Suprapubic skin (tissue), 4 donors: ENCODE measurements around the gene GRIK3. TPM values are rescaled to one million over a fixed set of nuclear protein-coding genes. Genes with fewer than 3 reads are reported as not detected.

Experiments
- DNase-seq, 2 donors: peaks; one replicate each; pipeline ENCODE4 v3.0.0-alpha.2; 2019; ENCODE audit warnings: low spot score in 2 of 2
- H3K27ac ChIP-seq: fragments of 200-600 bp; sonication (generic); one replicate; pipeline ENCODE4 v1.5.1; 2019
- H3K27me3 ChIP-seq: fragments of 200-600 bp; sonication (generic); one replicate; pipeline ENCODE4 v1.5.1; 2019
- H3K36me3 ChIP-seq: fragments of 200-600 bp; sonication (generic); one replicate; pipeline ENCODE4 v1.5.1; 2019
- H3K4me1 ChIP-seq: fragments of 200-600 bp; sonication (generic); one replicate; pipeline ENCODE4 v1.5.1; 2019
- H3K4me3 ChIP-seq: fragments of 200-600 bp; sonication (generic); one replicate; pipeline ENCODE4 v1.5.1; 2019; ENCODE audit warnings: mild to moderate bottlenecking
- H3K9me3 ChIP-seq: fragments of 200-600 bp; sonication (generic); one replicate; pipeline ENCODE4 v1.5.1; 2019
- EP300 ChIP-seq: sonication (generic); formaldehyde crosslinking; IDR thresholded peaks from one replicate; pipeline ENCODE4 v1.6.1; 2017; ENCODE audit warnings: antibody characterized with exemption
- POLR2A ChIP-seq, 2 donors: fragments of 450-650 bp; IDR thresholded peaks; one replicate each; pipeline ENCODE4 v1.6.1; 2017; ENCODE audit warnings: antibody characterized with exemption in 2 of 2, mild to moderate bottlenecking in 2 of 2, moderate library complexity in 2 of 2
- POLR2AphosphoS5 ChIP-seq, 3 donors: sonication (generic); formaldehyde crosslinking; IDR thresholded peaks; one replicate each; pipeline ENCODE4 v1.6.1; 2017; ENCODE audit warnings: antibody characterized with exemption in 3 of 3
- WGBS: methylation state at CpG from one replicate; pipeline ENCODE4 v1.1.5; 2018; 5-methylcytosine and 5-hydroxymethylcytosine counted together
- total RNA-seq, 4 donors: library from RNA; depleted of rRNA; stranded (reverse); fragments of >200 nt; gene quantifications; one replicate each; pipeline ENCODE4 v1.1.0, GENCODE V29; 2016
- TF ChIP-seq, protein P1 (sequence below), 2 donors: fragments of 200-600 bp in 1 of 2; fragments of 450-650 bp in 1 of 2; sonication (generic) in 1 of 2; IDR thresholded peaks; one replicate each; pipeline ENCODE4 v1.5.1; 2016 to 2019; ENCODE audit warnings: antibody characterized with exemption in 2 of 2, mild to moderate bottlenecking in 1 of 2, moderate library complexity in 1 of 2

GRIK3 gene
- total RNA-seq, 4 donors from 2014 or later: 0.18 to 0.64 (median 0.37) TPM

DNA sequence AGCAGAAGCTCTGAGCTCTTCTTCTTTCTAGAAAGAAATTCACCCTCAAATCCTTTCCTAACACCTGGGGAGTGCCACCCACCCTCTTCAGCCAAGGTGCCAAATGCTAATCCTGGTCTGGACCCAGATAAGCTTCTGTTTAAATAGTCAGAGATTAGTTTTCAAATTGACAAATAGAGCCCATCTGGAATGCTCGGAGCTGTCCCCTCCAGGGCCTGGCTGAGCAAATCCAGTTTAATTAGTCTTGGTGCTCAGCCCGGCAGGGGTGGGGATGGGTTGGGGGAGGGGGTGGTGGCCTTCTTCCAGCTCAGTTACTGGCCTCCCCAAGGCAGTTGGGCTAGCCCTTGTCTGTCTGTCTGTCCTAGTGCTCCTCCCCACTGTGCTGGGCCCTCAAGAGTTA lies 269.5 kb downstream of the GRIK3 start:
- Histone ChIP-seq H3K4me1 (no peaks in the 10 kb centered on the region), H3K36me3 (no peaks in the 10 kb centered on the region), H3K9me3 (no peaks in the 10 kb centered on the region), H3K27ac (no peak overlapping the region), H3K4me3 (no peak overlapping the region), H3K27me3 (peaks cover 26% of the 10 kb centered on the region)
- TF ChIP-seq, protein P1, sequence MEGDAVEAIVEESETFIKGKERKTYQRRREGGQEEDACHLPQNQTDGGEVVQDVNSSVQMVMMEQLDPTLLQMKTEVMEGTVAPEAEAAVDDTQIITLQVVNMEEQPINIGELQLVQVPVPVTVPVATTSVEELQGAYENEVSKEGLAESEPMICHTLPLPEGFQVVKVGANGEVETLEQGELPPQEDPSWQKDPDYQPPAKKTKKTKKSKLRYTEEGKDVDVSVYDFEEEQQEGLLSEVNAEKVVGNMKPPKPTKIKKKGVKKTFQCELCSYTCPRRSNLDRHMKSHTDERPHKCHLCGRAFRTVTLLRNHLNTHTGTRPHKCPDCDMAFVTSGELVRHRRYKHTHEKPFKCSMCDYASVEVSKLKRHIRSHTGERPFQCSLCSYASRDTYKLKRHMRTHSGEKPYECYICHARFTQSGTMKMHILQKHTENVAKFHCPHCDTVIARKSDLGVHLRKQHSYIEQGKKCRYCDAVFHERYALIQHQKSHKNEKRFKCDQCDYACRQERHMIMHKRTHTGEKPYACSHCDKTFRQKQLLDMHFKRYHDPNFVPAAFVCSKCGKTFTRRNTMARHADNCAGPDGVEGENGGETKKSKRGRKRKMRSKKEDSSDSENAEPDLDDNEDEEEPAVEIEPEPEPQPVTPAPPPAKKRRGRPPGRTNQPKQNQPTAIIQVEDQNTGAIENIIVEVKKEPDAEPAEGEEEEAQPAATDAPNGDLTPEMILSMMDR (IDR thresholded peaks at IDR 0.05): no peak
- TF ChIP-seq EP300 (no peak), POLR2AphosphoS5 (IDR thresholded peaks at IDR 0.05) (no peak), POLR2A (IDR thresholded peaks at IDR 0.05) (no peak)
- WGBS: 6% methylated on average over 2 of the region's 2 CpGs
- no peak for DNase-seq

DNA sequence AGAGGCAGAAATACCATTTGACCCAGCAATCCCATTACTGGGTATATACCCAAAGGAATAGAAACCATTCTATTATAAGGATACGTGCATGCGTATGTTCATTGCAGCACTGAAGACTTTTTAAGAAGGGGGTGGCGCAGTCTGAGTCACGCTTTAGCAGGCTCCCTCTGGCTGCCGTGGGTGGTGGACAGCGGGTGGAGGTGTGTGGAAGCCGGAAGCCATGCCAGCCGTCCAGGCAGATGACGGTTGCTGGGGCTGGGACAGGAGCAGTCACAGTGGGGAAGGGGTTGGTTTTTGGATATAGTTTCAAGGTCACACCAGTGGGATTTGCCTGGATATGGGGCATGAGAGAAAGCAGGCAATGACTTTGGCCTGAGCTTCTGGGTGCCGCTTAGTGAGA lies 270.5 kb downstream of the GRIK3 start:
- TF ChIP-seq, protein P1 (IDR thresholded peaks at IDR 0.05): no peak
- TF ChIP-seq EP300 (no peak), POLR2AphosphoS5 (IDR thresholded peaks at IDR 0.05) (no peak), POLR2A (IDR thresholded peaks at IDR 0.05) (no peak)
- Histone ChIP-seq H3K9me3 (no peaks in the 10 kb centered on the region), H3K4me1 (no peaks in the 10 kb centered on the region), H3K27ac (no peak overlapping the region), H3K4me3 (no peak overlapping the region), H3K36me3 (no peaks in the 10 kb centered on the region), H3K27me3 (peaks cover 18% of the 10 kb centered on the region)
- 89% methylated on average over 10 of the region's 10 CpGs for WGBS
- no peak for DNase-seq

DNA sequence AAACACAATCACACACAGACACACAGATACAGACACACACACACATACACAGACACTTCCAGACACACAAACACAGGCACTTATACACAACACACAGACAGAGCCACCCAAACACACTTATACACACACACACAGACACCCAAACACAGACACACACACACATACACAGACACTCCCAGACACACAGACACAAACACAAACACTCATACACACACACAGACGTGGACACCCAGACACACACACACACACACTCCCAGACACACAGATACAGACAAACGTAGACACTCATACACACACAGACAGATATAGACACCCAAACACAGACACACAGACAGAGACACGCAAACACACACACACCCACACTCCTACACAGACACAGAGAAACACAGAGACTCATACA lies 272.1 kb downstream of the GRIK3 start:
- H3K4me3 ChIP-seq: no peak overlapping the region
- TF ChIP-seq POLR2AphosphoS5 (IDR thresholded peaks at IDR 0.05) (no peak), POLR2A (IDR thresholded peaks at IDR 0.05) (no peak), EP300 (no peak)
- TF ChIP-seq, protein P1 (IDR thresholded peaks at IDR 0.05): no peak
- no peaks in the 10 kb centered on the region for H3K4me1 ChIP-seq
- WGBS: 77% methylated on average over 3 of the region's 3 CpGs
- H3K27ac ChIP-seq: no peak overlapping the region
- DNase-seq: no peak
- H3K36me3 ChIP-seq: no peaks in the 10 kb centered on the region
- H3K9me3 ChIP-seq: no peaks in the 10 kb centered on the region
- peaks cover 16% of the 10 kb centered on the region for H3K27me3 ChIP-seq

DNA sequence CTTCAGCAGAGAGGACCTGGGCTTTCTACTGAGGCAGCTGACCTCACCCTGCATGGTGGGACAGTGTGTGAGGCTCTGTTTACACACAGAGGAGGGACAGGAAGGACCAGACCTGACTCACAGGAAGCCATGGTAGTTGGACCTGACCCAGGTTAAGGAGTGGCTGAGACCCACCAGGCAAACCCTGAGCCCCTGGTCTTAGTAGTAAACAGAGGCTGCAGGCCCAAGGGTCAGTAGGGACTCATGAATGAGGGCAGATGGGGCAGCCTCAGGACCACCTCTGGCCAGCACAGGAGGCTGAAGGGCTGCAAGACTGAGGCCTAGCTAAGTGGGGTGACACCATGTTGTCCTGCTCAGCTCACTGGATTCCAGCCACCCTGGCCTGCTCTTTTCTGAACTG lies 273.2 kb downstream of the GRIK3 start:
- Histone ChIP-seq H3K27me3 (peaks cover 16% of the 10 kb centered on the region), H3K9me3 (no peaks in the 10 kb centered on the region), H3K27ac (no peak overlapping the region), H3K36me3 (no peaks in the 10 kb centered on the region), H3K4me3 (no peak overlapping the region), H3K4me1 (no peaks in the 10 kb centered on the region)
- no peak for TF ChIP-seq EP300
- TF ChIP-seq, protein P1 (IDR thresholded peaks at IDR 0.05): no peak
- DNase-seq: no peak

DNA sequence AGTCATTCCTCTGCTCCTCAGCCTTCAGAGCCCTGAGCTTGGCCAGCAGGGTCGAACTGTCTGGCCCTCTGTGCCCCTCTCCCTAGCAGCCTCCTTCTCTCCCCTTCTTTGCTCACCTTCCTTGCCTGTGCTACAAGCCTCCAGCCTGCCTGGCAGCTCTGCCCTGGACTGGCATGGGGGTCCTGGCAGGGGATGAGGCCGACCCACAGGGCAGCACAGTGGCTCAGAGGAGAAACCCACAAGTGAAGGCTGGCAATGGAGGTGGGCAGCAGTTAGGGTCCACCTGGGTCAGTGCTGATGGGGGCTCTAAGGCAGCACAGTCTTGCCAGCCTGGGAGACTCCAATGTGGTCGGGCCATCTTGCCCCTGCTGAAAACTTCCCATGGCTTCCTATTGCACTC lies 274.2 kb downstream of the GRIK3 start:
- TF ChIP-seq, protein P1 (IDR thresholded peaks at IDR 0.05): no peak
- TF ChIP-seq EP300: no peak
- no peak for TF ChIP-seq POLR2AphosphoS5 (IDR thresholded peaks at IDR 0.05)
- TF ChIP-seq POLR2A (IDR thresholded peaks at IDR 0.05): no peak
- 72% methylated on average over 3 of the region's 3 CpGs for WGBS

More for the DNA sequence above, 274.2 kb downstream of the GRIK3 start:
- Histone ChIP-seq H3K4me3 (no peak overlapping the region), H3K27me3 (peaks cover 14% of the 10 kb centered on the region), H3K27ac (no peak overlapping the region), H3K9me3 (no peaks in the 10 kb centered on the region), H3K36me3 (no peaks in the 10 kb centered on the region), H3K4me1 (no peaks in the 10 kb centered on the region)
- no peak for DNase-seq
